HG03175 (cell line): ENCODE results near the gene KLLN.
"Not testable (repeated sequence)": the region's sequence is repeated elsewhere in the genome, so short reads cannot be mapped to it uniquely, and the experiment has no call there.

ENCODE experiments used
- ATAC-seq: cut with Tn5 transposase; IDR thresholded peaks from one replicate; pipeline ENCODE4 v1.9.1; 2021; ENCODE audit warnings: mild to moderate bottlenecking, moderate library complexity; ENCODE audit not compliant: unreplicated experiment

The KLLN gene

GRCh38 chr10:87863053-87863943, at the start of gene KLLN, which contains the start of gene PTEN:
TSS of gene KLLN (minus strand) at chr10:87863533. CDS start at chr10:87862487, 1,046 bp downstream.
TSS of gene PTEN (plus strand) at chr10:87863625. CDS start at chr10:87864470, 845 bp downstream.
- ATAC-seq, result peak; percentile 41

GRCh38 chr10:87903396-87903795, 40.1 kb upstream of the KLLN start:
- not testable (repeated sequence) for ATAC-seq

- not testable (repeated sequence) for ATAC-seq
Measured at GRCh38 chr10:87897957-87898356, 34.6 kb upstream of the KLLN start.

DNA sequence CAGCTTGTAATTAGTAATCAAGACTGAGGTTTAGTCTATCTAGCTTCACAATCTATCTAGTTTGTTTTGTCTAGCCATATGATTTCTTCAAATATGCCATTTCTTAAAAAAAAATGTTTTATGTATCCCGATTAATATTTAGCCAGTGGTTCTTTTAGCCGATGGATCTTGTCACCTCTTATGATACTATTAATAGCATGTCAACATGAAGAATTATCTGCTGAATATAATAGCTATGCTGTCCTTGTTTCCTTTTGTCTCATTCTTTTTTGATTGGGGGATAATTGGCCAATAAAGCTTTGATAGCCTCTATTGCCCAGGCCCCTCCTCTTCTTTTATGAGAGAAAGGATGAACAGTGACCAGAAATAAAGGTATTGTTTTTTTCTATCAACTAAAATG, 32.9 kb upstream of the KLLN start:
- no peak for ATAC-seq

- ATAC-seq, result no peak
Measured at GRCh38 chr10:87895430-87895829, 32.1 kb upstream of the KLLN start.

DNA sequence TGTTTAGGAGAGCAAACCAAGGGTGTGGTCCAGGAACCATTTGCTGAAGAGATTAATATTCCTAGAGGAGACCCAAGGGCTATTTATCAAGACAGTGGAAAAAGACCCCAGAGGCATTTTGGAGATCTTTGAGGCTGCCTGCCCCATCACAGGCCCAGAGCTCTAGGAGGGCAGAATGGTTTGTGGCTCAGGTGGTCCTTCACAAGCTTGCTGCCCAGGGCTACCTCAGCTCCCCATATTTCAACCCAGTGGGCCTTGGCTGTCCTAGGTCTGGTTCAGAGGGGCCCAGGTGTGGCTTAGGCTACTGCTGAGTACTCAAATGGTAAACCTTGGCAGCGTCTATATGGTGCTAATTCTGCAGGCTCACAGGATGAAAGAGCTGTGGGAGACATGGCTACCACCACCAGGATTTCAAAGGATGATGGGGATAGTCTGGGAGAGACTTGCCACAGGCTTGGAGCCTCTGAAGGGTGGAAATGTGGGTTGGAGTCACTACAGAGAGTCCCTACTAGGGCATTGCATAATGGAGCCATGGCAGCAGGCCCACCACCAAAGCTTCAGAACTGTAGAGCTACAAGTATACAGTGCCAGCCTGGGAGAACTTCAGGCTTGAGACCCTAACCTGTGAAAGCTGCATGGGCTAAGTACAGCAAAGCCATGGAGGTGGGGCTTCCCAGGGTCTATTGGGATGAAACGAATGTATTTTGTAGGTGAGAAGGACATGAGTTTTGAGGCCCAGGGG, 24.4 kb upstream of the KLLN start:
- ATAC-seq, result no peak

GRCh38 chr10:87887146-87887545, 23.8 kb upstream of the KLLN start:
- ATAC-seq, result no peak

- no peak for ATAC-seq
Measured at GRCh38 chr10:87886635-87887034, 23.3 kb upstream of the KLLN start.

GRCh38 chr10:87882555-87883294, 19.4 kb upstream of the KLLN start:
- ATAC-seq, result no peak

DNA sequence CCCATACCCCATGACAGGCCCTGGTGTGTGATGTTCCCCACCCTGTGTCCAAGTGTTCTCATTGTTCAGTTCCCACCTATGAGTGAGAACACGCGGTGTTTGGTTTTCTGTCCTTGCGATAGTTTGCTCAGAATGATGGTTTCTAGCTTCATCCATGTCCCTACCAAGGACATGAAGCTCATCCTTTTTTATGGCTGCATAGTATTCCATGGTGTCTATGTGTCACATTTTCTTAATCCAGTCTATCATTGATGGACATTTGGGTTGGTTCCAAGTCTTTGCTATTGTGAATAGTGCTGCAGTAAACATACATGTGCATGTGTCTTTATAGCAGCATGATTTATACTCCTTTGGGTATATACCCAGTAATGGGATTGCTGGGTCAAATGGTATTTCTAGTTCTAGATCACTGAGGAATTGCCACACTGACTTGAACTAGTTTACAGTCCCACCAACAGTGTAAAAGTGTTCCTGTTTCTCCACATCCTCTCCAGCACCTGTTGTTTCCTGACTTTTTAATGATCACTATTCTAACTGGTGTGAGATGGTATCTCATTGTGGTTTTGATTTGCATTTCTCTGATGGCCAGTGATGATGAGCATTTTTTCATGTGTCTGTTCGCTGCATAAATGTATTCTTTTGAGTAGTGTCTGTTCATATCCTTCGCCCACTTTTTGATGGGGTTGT, 18.2 kb upstream of the KLLN start:
- not testable (repeated sequence) for ATAC-seq

GRCh38 chr10:87880336-87880735, 17.0 kb upstream of the KLLN start:
- no peak for ATAC-seq

DNA sequence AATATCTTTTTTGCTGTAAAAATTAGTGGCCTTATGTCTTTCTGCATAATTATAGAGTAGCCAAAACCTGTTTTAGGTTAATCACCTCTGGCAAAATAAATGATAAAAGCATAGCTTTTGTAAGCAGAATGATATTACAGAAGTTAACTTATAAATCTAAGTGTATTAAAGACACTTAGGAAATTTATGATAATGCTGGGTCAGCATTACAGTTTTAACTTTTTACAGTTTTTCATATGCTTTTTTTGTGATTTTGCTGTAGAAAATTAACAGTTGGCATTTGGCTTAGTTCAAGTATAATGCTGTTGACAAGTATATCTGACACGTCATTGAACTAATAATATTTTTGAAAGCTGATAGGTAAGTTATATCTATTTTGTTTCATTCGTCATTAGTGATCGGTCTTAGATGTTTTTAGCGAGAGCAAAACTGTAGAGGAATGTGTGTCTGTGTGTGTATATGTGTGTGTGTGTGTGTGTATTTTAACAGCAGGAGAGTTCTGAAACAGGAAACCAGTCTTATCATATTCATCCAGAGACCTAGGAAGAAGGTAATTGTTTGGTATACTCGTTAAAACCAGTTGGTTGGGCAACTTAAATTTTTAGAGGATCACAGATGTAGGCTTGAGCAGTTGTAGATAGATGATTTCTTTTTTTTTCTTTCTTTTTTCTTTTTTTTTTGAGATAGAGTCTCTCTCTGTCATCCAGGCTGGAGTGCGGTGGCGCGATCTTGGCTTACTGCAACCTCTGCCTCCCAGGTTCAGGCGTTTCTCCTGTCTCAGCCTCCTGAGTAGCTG, 15.5 kb upstream of the KLLN start:
- no peak for ATAC-seq

GRCh38 chr10:87875929-87876571, 12.7 kb upstream of the KLLN start:
- ATAC-seq, result no peak

DNA sequence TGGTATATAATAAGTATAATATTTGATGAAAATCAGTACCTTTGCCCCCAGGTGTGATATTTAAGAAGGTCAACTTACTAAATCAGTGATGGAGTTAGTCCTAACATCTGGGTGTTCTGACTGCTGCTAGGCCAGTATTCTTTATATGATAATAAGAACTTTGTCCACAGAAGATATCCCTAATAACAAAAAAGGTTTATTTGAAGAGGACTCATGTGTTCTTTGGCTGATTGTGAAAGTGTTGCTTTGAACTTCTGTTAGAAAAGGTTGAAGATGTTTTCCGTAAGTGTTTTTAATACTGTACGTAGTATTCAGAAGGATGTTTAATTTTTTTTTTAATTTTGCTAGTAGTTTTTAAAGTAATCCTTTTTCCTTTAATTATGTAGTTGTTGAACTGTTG, 10.3 kb upstream of the KLLN start:
- ATAC-seq, result no peak

GRCh38 chr10:87872828-87873227, 9.5 kb upstream of the KLLN start:
- no peak for ATAC-seq

DNA sequence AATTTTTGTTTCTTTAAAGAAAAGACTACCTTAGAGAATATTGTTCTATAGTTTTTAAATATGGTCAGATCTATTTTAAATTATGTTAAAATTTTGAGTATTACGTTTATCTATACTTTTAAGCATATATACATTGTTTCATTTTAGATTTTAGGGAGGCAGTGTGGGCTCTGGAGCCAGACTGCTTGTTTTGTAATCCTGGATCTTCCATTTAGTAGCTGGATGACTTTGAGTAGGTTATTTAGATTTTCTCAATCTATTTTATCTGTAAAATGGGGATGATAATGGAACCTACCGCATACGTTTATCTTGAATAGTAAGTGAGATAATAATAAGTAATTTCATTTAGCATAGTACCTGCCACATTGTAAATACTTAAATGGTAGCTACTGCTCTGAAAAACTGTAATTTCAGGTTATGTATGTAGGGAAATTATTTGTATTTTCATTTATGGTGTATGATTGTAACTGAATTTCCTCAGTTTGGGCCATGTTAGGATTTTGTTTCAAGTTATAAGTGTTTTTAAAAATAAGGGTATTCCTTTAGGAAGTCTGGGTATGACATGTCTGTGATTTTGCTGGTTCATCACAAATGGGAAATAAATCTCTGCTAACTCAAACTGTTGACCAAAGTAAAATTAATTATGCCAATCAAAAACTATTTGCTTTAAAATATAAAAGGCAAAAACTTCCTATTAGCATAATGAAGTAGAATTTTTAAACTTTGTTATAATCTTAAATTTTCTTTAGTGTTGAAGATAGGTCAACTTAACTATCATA, 6.6 kb upstream of the KLLN start:
- no peak for ATAC-seq

GRCh38 chr10:87869139-87869538, 5.8 kb upstream of the KLLN start:
- not testable (repeated sequence) for ATAC-seq

DNA sequence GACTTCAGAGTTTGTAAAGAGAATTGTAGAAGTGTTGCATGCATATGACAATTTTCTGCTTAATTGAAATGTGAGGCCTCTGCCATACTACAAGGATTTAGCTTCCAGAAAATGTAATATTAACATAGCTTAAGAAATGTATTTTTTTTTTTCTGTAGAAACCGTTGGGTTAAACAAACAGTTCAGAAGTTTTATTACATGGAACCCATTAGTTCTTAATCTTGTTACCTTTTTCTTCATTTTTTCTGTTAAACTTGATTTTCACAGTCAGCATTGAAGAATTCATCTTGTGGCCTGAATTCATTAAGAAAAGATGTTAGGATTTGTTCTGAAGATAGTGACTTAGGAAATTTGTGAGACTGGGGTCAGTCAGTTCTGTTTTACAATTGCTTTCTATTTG, 4.9 kb upstream of the KLLN start:
- ATAC-seq, result no peak

DNA sequence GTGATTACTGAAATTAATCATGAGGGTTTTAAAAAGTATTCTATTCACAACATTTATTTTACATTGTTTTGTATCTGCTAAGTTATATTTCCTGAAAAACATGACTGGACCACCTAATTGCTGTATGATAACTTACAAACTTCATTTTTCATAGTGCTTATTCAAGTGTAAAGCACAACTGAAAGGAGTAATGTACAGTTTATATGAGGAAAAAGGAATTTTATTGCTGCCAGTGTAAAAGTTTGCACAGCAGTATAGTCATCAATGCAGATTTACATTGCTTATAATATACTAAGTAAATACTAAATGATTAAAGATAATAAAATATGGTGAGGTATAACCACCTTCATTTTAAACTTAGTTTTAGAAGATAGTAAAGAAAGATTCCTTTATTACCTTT, 4.1 kb upstream of the KLLN start:
- no peak for ATAC-seq
